Hepatocyte (in vitro differentiated cells): ENCODE results near the gene COQ2.

Experiments used
- CTCF ChIP-seq: fragments of 200-600 bp; sonication (generic); IDR thresholded peaks from 2 replicates; pipeline ENCODE4 v1.5.1; 2016; ENCODE audit warnings: antibody characterized with exemption, mild to moderate bottlenecking; ENCODE audit not compliant: poor library complexity
- EZH2 ChIP-seq: fragments of 200-600 bp; sonication (generic); IDR thresholded peaks from 2 replicates; pipeline ENCODE4 v1.6.1; 2016; ENCODE audit warnings: antibody characterized with exemption, mild to moderate bottlenecking, borderline replicate concordance
- EZH2phosphoT487 ChIP-seq: fragments of 200-600 bp; sonication (generic); IDR thresholded peaks from one replicate; pipeline ENCODE4 v1.6.1; 2018; ENCODE audit warnings: antibody characterized with exemption, mild to moderate bottlenecking, low read depth, moderate library complexity; ENCODE audit not compliant: unreplicated experiment, severe bottlenecking

GRCh38 chr4:83237591-83237990 lies 47.0 kb downstream of the COQ2 start:
- TF ChIP-seq EZH2 (no peak), CTCF (no peak), EZH2phosphoT487 (no peak)
